ENCODE results near the gene NTMT1. TPM values are rescaled to one million over a fixed set of nuclear protein-coding genes. Genes with fewer than 3 reads are reported as not detected.
A peak's percentile ranks its signal among the peaks of the same experiment; 100 is the strongest.

NTMT1 gene
- total RNA-seq, 4 donors from 2014 or later = 11.9 to 35.5 (median 26.6) TPM

- DNase-seq = no peak
Observed at GRCh38 chr9:129607027-129607387, 19.0 kb upstream of the NTMT1 start.

GRCh38 chr9:129608561-129609481 lies 17.1 kb upstream of the NTMT1 start:
- Histone ChIP-seq H3K27me3 (no peaks in the 10 kb centered on the region), H3K4me3 (no peak overlapping the region), H3K27ac (peak overlapping the region; percentile 75 to 86 (median 82)), H3K36me3 (no peaks in the 10 kb centered on the region), H3K4me1 (peaks cover 0 to 35% (median 17%) of the 10 kb centered on the region in 4 donors), H3K9me3 (no peaks in the 10 kb centered on the region)
- no peak for TF ChIP-seq POLR2A (IDR thresholded peaks at IDR 0.05)
- no peak for TF ChIP-seq CTCF (IDR thresholded peaks at IDR 0.05)
- peak in 1 of 3 donors; percentile 56 for DNase-seq

More at GRCh38 chr9:129607027-129607387, 19.0 kb upstream of the NTMT1 start:
- H3K27me3 ChIP-seq = no peaks in the 10 kb centered on the region
- H3K4me3 ChIP-seq = no peak overlapping the region
- H3K27ac ChIP-seq = peak overlapping the region; percentile 32 to 85 (median 73)
- H3K9me3 ChIP-seq = no peaks in the 10 kb centered on the region
- TF ChIP-seq CTCF (IDR thresholded peaks at IDR 0.05) (no peak), POLR2A (IDR thresholded peaks at IDR 0.05) (no peak)
- H3K36me3 ChIP-seq = no peaks in the 10 kb centered on the region
- H3K4me1 ChIP-seq = peaks cover 0 to 35% (median 17%) of the 10 kb centered on the region in 4 donors

- Histone ChIP-seq H3K36me3 (no peaks in the 10 kb centered on the region), H3K4me3 (peak overlapping the region; percentile 68 to 69 (median 68)), H3K4me1 (peaks cover 0 to 35% (median 17%) of the 10 kb centered on the region in 4 donors), H3K27me3 (no peaks in the 10 kb centered on the region), H3K27ac (peak overlapping the region; percentile 75 to 86 (median 82)), H3K9me3 (no peaks in the 10 kb centered on the region)
- peak; percentile 66 to 84 (median 71) for DNase-seq
- TF ChIP-seq POLR2A (IDR thresholded peaks at IDR 0.05) = peak in 1 of 2 donors; percentile 17
- TF ChIP-seq CTCF (IDR thresholded peaks at IDR 0.05) = no peak
Observed at GRCh38 chr9:129609486-129610212, 16.3 kb upstream of the NTMT1 start.

GRCh38 chr9:129610213-129610472 lies 15.8 kb upstream of the NTMT1 start:
- Histone ChIP-seq H3K27me3 (no peaks in the 10 kb centered on the region), H3K4me1 (peaks cover 0 to 35% (median 17%) of the 10 kb centered on the region in 4 donors), H3K9me3 (no peaks in the 10 kb centered on the region), H3K27ac (peak overlapping the region; percentile 75 to 86 (median 82)), H3K4me3 (peak overlapping the region; percentile 68 to 69 (median 68)), H3K36me3 (no peaks in the 10 kb centered on the region)
- TF ChIP-seq POLR2A (IDR thresholded peaks at IDR 0.05) (no peak), CTCF (IDR thresholded peaks at IDR 0.05) (no peak)
- no peak for DNase-seq

GRCh38 chr9:129610473-129611306 lies 15.3 kb upstream of the NTMT1 start:
- peak overlapping the region; percentile 68 to 69 (median 68) for H3K4me3 ChIP-seq
- H3K36me3 ChIP-seq = no peaks in the 10 kb centered on the region
- TF ChIP-seq POLR2A (IDR thresholded peaks at IDR 0.05) (no peak), CTCF (IDR thresholded peaks at IDR 0.05) (peak; percentile 82 to 99 (median 99))
- DNase-seq = peak; percentile 61 to 85 (median 82)
- peak overlapping the region; percentile 75 to 86 (median 82) for H3K27ac ChIP-seq
- no peaks in the 10 kb centered on the region for H3K9me3 ChIP-seq
- H3K27me3 ChIP-seq = no peaks in the 10 kb centered on the region
- H3K4me1 ChIP-seq = peaks cover 0 to 35% (median 17%) of the 10 kb centered on the region in 4 donors
